Retinal pigment epithelial cell (primary cell): Measurements from ENCODE around the gene TMEM219.

Source experiments
- DNase-seq: peaks from one replicate; pipeline ENCODE4 v3.0.0-alpha.2; 2010; ENCODE audit warnings: low read depth
- H3K4me3 ChIP-seq: 2 replicates; pipeline ENCODE4 v1.5.1; 2011; ENCODE audit warnings: mild to moderate bottlenecking, low read length, control low read depth, moderate library complexity
- TF ChIP-seq, protein P1 (sequence below): conservative IDR thresholded peaks from 2 replicates; pipeline ENCODE4 v1.5.1; 2011; ENCODE audit warnings: low read depth, low read length, control low read depth, inconsistent platforms

The TMEM219 gene

DNA sequence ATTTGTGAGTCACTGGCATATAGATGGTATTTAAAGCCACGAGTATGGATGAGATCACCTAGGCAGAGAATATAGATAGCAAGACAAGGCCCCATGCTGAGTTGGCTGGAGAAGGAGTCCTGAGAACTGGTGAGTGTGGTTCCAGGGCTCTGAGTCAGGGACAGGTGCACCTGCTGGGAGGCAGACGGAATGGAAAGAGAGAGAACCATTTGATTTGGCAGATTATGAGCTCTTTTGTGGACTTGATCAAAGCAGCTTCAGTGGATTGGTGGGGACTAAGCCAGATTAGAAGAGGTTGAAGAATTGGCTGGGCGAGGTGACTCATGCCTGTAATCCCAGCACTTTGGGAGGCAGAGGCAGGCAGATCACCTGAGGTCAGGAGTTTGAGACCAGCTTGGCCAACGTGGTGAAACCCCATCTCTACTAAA is 56.9 kb downstream of the TMEM219 start:
- no peak overlapping the region for H3K4me3 ChIP-seq
- TF ChIP-seq, protein P1, sequence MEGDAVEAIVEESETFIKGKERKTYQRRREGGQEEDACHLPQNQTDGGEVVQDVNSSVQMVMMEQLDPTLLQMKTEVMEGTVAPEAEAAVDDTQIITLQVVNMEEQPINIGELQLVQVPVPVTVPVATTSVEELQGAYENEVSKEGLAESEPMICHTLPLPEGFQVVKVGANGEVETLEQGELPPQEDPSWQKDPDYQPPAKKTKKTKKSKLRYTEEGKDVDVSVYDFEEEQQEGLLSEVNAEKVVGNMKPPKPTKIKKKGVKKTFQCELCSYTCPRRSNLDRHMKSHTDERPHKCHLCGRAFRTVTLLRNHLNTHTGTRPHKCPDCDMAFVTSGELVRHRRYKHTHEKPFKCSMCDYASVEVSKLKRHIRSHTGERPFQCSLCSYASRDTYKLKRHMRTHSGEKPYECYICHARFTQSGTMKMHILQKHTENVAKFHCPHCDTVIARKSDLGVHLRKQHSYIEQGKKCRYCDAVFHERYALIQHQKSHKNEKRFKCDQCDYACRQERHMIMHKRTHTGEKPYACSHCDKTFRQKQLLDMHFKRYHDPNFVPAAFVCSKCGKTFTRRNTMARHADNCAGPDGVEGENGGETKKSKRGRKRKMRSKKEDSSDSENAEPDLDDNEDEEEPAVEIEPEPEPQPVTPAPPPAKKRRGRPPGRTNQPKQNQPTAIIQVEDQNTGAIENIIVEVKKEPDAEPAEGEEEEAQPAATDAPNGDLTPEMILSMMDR, result no peak
- no peak for DNase-seq
